HG02970 (cell line): ENCODE data around the gene ETS1.

Experiments used
- ATAC-seq: cut with Tn5 transposase; IDR thresholded peaks from one replicate; pipeline ENCODE4 v1.9.1; 2021; ENCODE audit warnings: mild to moderate bottlenecking, moderate library complexity, moderate number of reproducible peaks; ENCODE audit not compliant: unreplicated experiment, low FRiP score

Gene ETS1

GRCh38 chr11:128548649-128549255 lies 38.6 kb downstream of the ETS1 start:
- no peak for ATAC-seq

- ATAC-seq = no peak
Measured at GRCh38 chr11:128547946-128548648, 39.3 kb downstream of the ETS1 start.

GRCh38 chr11:128546916-128547315 lies 40.4 kb downstream of the ETS1 start:
- no peak for ATAC-seq

- no peak for ATAC-seq
Measured at GRCh38 chr11:128544471-128545051, 42.8 kb downstream of the ETS1 start.

GRCh38 chr11:128540469-128540868 lies 46.9 kb downstream of the ETS1 start:
- no peak for ATAC-seq

- no peak for ATAC-seq
Measured at GRCh38 chr11:128536506-128536905, 50.9 kb downstream of the ETS1 start.

GRCh38 chr11:128535468-128536457 lies 51.6 kb downstream of the ETS1 start:
- ATAC-seq = no peak

GRCh38 chr11:128533472-128533871 lies 53.9 kb downstream of the ETS1 start:
- no peak for ATAC-seq

- ATAC-seq = no peak
Measured at GRCh38 chr11:128532572-128533091, 54.7 kb downstream of the ETS1 start.

- ATAC-seq = no peak
Measured at GRCh38 chr11:128532016-128532571, 55.3 kb downstream of the ETS1 start.

- ATAC-seq = no peak
Measured at GRCh38 chr11:128531588-128531987, 55.8 kb downstream of the ETS1 start.

- no peak for ATAC-seq
Measured at GRCh38 chr11:128530118-128531074, 57.0 kb downstream of the ETS1 start.

GRCh38 chr11:128528294-128528693 lies 59.1 kb downstream of the ETS1 start:
- no peak for ATAC-seq

- no peak for ATAC-seq
Measured at GRCh38 chr11:128527046-128527445, 60.3 kb downstream of the ETS1 start.

- ATAC-seq = no peak
Measured at GRCh38 chr11:128525411-128526243, 61.7 kb downstream of the ETS1 start.

GRCh38 chr11:128524172-128524571 lies 63.2 kb downstream of the ETS1 start:
- ATAC-seq = no peak

- ATAC-seq = no peak
Measured at GRCh38 chr11:128523641-128524040, 63.7 kb downstream of the ETS1 start.

- ATAC-seq = no peak
Measured at GRCh38 chr11:128522943-128523518, 64.3 kb downstream of the ETS1 start.
